GM23338 (cell line): ENCODE data around the gene COL4A2. TPM values are rescaled to one million over a fixed set of nuclear protein-coding genes. Genes with fewer than 3 reads are reported as not detected.

Experiments
- ATAC-seq: fragments of 200-7000 bp; cut with Tn5 transposase; 3 replicates; pipeline ENCODE4 v1.9.1; 2020
- DNase-seq: peaks from one replicate; pipeline ENCODE4 v3.0.0-alpha.2; 2015; ENCODE audit warnings: low spot score
- H2AFZ ChIP-seq: fragments of 200-600 bp; sonication (generic); 2 replicates; pipeline ENCODE4 v1.8.0; 2016; ENCODE audit warnings: antibody characterized with exemption, mild to moderate bottlenecking, moderate library complexity
- H3F3A ChIP-seq: fragments of 200-600 bp; sonication (generic); replicated peaks from 2 replicates; pipeline ENCODE4 v1.8.0; 2017; ENCODE audit warnings: antibody characterized with exemption, mixed run types, low read depth
- H3K27ac ChIP-seq: fragments of 200-600 bp; sonication (generic); 2 replicates; pipeline ENCODE4 v1.6.1; 2016; ENCODE audit warnings: low read depth
- H3K27me3 ChIP-seq: fragments of 200-600 bp; sonication (generic); 2 replicates; pipeline ENCODE4 v1.8.0; 2016; ENCODE audit warnings: mild to moderate bottlenecking, mixed run types, moderate library complexity; ENCODE audit not compliant: insufficient read depth
- H3K36me3 ChIP-seq: fragments of 200-600 bp; sonication (generic); 2 replicates; pipeline ENCODE4 v1.8.0; 2016; ENCODE audit warnings: mild to moderate bottlenecking; ENCODE audit not compliant: insufficient read depth
- H3K4me1 ChIP-seq: fragments of 200-600 bp; sonication (generic); 2 replicates; pipeline ENCODE4 v1.8.0; 2016; ENCODE audit warnings: mild to moderate bottlenecking, moderate library complexity; ENCODE audit not compliant: insufficient read depth
- H3K4me2 ChIP-seq: fragments of 200-600 bp; sonication (generic); 2 replicates; pipeline ENCODE4 v1.7.1; 2017; ENCODE audit warnings: mixed run types
- H3K4me3 ChIP-seq: fragments of 200-600 bp; sonication (generic); 2 replicates; pipeline ENCODE4 v1.6.1; 2016; ENCODE audit warnings: mixed run types
- H3K79me2 ChIP-seq: fragments of 200-600 bp; sonication (generic); replicated peaks from 2 replicates; pipeline ENCODE4 v1.8.0; 2017; ENCODE audit warnings: mild to moderate bottlenecking; ENCODE audit not compliant: insufficient read depth
- H3K9me2 ChIP-seq: fragments of 200-600 bp; sonication (generic); 2 replicates; pipeline ENCODE4 v1.8.0; 2017; ENCODE audit not compliant: insufficient read depth
- H4K20me1 ChIP-seq: fragments of 200-600 bp; sonication (generic); replicated peaks from 2 replicates; pipeline ENCODE4 v1.8.0; 2017; ENCODE audit warnings: mild to moderate bottlenecking; ENCODE audit not compliant: insufficient read depth
- H3K27ac Mint-ChIP-seq: 2 replicates; pipeline ENCODE4 v1.8.0; 2020; ENCODE audit warnings: inconsistent platforms, mild to moderate bottlenecking, moderate library complexity, mixed read lengths
- H3K27me3 Mint-ChIP-seq: 3 replicates; pipeline ENCODE4 v1.8.0; 2022; ENCODE audit warnings: low read depth, mild to moderate bottlenecking, moderate library complexity, mixed read lengths, inconsistent platforms; ENCODE audit not compliant: insufficient read depth, poor library complexity
- H3K36me3 Mint-ChIP-seq: 3 replicates; pipeline ENCODE4 v1.8.0; 2021; ENCODE audit warnings: low read depth, mild to moderate bottlenecking, inconsistent platforms, moderate library complexity, mixed read lengths
- H3K4me1 Mint-ChIP-seq: 3 replicates; pipeline ENCODE4 v1.8.0; 2020; ENCODE audit warnings: mild to moderate bottlenecking, inconsistent platforms, mixed read lengths
- H3K4me3 Mint-ChIP-seq: 3 replicates; pipeline ENCODE4 v1.8.0; 2021; ENCODE audit warnings: moderate library complexity, mild to moderate bottlenecking, inconsistent platforms, mixed read lengths
- H3K9me3 Mint-ChIP-seq: 3 replicates; pipeline ENCODE4 v1.8.0; 2020; ENCODE audit warnings: moderate library complexity, mild to moderate bottlenecking, inconsistent platforms, mixed read lengths
- CREB1 ChIP-seq: fragments of 250-450 bp; sonication (Bioruptor Pico); IDR thresholded peaks from 2 replicates; pipeline ENCODE4 v1.5.0; 2020; ENCODE audit warnings: low read depth, mild to moderate bottlenecking, moderate library complexity
- EZH2 ChIP-seq: fragments of 200-600 bp; sonication (generic); IDR thresholded peaks from one replicate; pipeline ENCODE4 v1.8.0; 2017; ENCODE audit warnings: antibody characterized with exemption, mild to moderate bottlenecking, low read depth; ENCODE audit not compliant: unreplicated experiment
- EZH2phosphoT487 ChIP-seq: fragments of 200-600 bp; sonication (generic); IDR thresholded peaks from one replicate; pipeline ENCODE4 v1.8.1; 2018; ENCODE audit warnings: antibody characterized with exemption; ENCODE audit not compliant: unreplicated experiment
- JUNB ChIP-seq: IDR thresholded peaks from one replicate; pipeline ENCODE4 v1.6.1; 2016; ENCODE audit warnings: antibody characterized with exemption; ENCODE audit not compliant: unreplicated experiment
- NANOG ChIP-seq: IDR thresholded peaks from 2 replicates; pipeline ENCODE4 v1.6.1; 2016; ENCODE audit warnings: antibody characterized with exemption, borderline replicate concordance
- POLR2AphosphoS5 ChIP-seq: IDR thresholded peaks from 2 replicates; pipeline ENCODE4 v1.6.1; 2016; ENCODE audit warnings: antibody characterized with exemption, low read depth
- STAT1 ChIP-seq: IDR thresholded peaks from one replicate; pipeline ENCODE4 v1.6.1; 2016; ENCODE audit warnings: antibody characterized with exemption; ENCODE audit not compliant: unreplicated experiment
- ZNF114 ChIP-seq: fragments of 250-450 bp; sonication (Bioruptor Pico); IDR thresholded peaks from 2 replicates; pipeline ENCODE4 v1.5.0; 2020; ENCODE audit warnings: mild to moderate bottlenecking, moderate library complexity
- ZNF331 ChIP-seq: fragments of 250-450 bp; sonication (Bioruptor Pico); IDR thresholded peaks from 2 replicates; pipeline ENCODE4 v1.5.0; 2020; ENCODE audit warnings: low read depth, mild to moderate bottlenecking, moderate library complexity
- polyA plus RNA-seq: library from polyadenylated mRNA; unstranded; fragments of >200 nt; fragmentation: Nextera tagmentation; extraction: Ambion mirVana; gene quantifications from 2 replicates; pipeline ENCODE4 v1.2.1, GENCODE V29; 2016
- total RNA-seq: library from RNA; depleted of rRNA; stranded (reverse); fragments of >200 nt; shearing (Covaris generic); gene quantifications from 2 replicates; pipeline ENCODE4 v1.2.3, GENCODE V29; 2014
- TF ChIP-seq, protein P1 (sequence below): IDR thresholded peaks from 2 replicates; pipeline ENCODE4 v1.6.1; 2016; ENCODE audit warnings: antibody characterized with exemption
- TF ChIP-seq, protein P2 (sequence below): fragments of 250-450 bp; sonication (Bioruptor Pico); IDR thresholded peaks from 2 replicates; pipeline ENCODE4 v1.5.0; 2020; ENCODE audit warnings: mild to moderate bottlenecking, moderate library complexity
- TF ChIP-seq, protein P3 (sequence below): IDR thresholded peaks from one replicate; pipeline ENCODE4 v1.6.1; 2018; ENCODE audit warnings: antibody characterized with exemption; ENCODE audit not compliant: unreplicated experiment
- TF ChIP-seq, protein P4 (sequence below), 2 experiments: fragments of 200-600 bp in 1 of 2; sonication (generic) in 1 of 2; conservative IDR thresholded peaks; 2 replicates each; pipeline versions ENCODE4 v1.5.1 to v1.6.1; 2016 to 2017; ENCODE audit warnings: antibody characterized with exemption in 2 of 2, low read depth in 2 of 2, mild to moderate bottlenecking in 2 of 2, moderate library complexity in 1 of 2

COL4A2 gene
- total and polyA plus RNA-seq, 2 experiments from 2014 or later: 37.4 to 131 TPM

DNA sequence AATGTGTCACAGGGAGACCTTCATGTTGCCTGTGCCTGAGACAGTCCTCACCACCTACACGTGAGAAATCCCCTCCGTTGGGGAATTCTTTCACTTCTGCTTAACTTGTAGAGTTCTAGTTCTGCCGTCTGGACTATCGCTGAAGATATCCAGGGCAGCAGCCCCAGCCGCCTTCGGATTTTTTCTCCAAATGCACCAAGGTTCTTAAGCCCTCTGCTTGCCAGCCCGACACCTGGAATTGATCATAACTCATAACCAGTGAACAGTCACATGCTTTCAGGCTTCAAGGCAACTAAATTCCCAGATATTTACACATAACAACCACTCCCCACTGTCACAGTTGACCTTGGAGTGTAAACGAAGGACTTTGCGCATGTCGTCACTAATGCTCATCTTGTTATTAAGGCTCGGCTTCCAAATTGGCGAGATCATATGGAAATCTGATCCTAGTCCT, 140.0 kb downstream of the COL4A2 start:
- Histone ChIP-seq H3K27ac (0 out of 2 replicates have a peak overlapping the region, but pooled peaks have one; percentile 11), H3K4me2 (no peak overlapping the region), H3K4me3 (no peak overlapping the region), H3K79me2 (no peaks in the 10 kb centered on the region), H3F3A (no peaks in the 10 kb centered on the region), H3K27me3 (no peaks in the 10 kb centered on the region), H3K9me2 (no peaks in the 10 kb centered on the region), H2AFZ (no peak overlapping the region), H3K36me3 (peaks cover 5% of the 10 kb centered on the region; the same call in 1 of the 2 replicates), H4K20me1 (peaks cover 3% of the 10 kb centered on the region; the same call in 1 of the 2 replicates), H3K4me1 (no peaks in the 10 kb centered on the region; the same call in 1 of the 2 replicates)
- H3K36me3 Mint-ChIP-seq: peaks cover 3% of the 10 kb centered on the region; the same call in 1 of the 3 replicates
- DNase-seq (no peak), ATAC-seq (no peak)
- H3K4me3 Mint-ChIP-seq: no peak overlapping the region
- TF ChIP-seq ZNF114 (CRISPR knock-in tag): no peak
- TF ChIP-seq NANOG: no peak
- TF ChIP-seq CREB1: no peak
- TF ChIP-seq, protein P1, sequence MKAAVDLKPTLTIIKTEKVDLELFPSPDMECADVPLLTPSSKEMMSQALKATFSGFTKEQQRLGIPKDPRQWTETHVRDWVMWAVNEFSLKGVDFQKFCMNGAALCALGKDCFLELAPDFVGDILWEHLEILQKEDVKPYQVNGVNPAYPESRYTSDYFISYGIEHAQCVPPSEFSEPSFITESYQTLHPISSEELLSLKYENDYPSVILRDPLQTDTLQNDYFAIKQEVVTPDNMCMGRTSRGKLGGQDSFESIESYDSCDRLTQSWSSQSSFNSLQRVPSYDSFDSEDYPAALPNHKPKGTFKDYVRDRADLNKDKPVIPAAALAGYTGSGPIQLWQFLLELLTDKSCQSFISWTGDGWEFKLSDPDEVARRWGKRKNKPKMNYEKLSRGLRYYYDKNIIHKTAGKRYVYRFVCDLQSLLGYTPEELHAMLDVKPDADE: no peak
- no peak for TF ChIP-seq POLR2AphosphoS5
- no peak for TF ChIP-seq EZH2phosphoT487
- TF ChIP-seq, protein P2, sequence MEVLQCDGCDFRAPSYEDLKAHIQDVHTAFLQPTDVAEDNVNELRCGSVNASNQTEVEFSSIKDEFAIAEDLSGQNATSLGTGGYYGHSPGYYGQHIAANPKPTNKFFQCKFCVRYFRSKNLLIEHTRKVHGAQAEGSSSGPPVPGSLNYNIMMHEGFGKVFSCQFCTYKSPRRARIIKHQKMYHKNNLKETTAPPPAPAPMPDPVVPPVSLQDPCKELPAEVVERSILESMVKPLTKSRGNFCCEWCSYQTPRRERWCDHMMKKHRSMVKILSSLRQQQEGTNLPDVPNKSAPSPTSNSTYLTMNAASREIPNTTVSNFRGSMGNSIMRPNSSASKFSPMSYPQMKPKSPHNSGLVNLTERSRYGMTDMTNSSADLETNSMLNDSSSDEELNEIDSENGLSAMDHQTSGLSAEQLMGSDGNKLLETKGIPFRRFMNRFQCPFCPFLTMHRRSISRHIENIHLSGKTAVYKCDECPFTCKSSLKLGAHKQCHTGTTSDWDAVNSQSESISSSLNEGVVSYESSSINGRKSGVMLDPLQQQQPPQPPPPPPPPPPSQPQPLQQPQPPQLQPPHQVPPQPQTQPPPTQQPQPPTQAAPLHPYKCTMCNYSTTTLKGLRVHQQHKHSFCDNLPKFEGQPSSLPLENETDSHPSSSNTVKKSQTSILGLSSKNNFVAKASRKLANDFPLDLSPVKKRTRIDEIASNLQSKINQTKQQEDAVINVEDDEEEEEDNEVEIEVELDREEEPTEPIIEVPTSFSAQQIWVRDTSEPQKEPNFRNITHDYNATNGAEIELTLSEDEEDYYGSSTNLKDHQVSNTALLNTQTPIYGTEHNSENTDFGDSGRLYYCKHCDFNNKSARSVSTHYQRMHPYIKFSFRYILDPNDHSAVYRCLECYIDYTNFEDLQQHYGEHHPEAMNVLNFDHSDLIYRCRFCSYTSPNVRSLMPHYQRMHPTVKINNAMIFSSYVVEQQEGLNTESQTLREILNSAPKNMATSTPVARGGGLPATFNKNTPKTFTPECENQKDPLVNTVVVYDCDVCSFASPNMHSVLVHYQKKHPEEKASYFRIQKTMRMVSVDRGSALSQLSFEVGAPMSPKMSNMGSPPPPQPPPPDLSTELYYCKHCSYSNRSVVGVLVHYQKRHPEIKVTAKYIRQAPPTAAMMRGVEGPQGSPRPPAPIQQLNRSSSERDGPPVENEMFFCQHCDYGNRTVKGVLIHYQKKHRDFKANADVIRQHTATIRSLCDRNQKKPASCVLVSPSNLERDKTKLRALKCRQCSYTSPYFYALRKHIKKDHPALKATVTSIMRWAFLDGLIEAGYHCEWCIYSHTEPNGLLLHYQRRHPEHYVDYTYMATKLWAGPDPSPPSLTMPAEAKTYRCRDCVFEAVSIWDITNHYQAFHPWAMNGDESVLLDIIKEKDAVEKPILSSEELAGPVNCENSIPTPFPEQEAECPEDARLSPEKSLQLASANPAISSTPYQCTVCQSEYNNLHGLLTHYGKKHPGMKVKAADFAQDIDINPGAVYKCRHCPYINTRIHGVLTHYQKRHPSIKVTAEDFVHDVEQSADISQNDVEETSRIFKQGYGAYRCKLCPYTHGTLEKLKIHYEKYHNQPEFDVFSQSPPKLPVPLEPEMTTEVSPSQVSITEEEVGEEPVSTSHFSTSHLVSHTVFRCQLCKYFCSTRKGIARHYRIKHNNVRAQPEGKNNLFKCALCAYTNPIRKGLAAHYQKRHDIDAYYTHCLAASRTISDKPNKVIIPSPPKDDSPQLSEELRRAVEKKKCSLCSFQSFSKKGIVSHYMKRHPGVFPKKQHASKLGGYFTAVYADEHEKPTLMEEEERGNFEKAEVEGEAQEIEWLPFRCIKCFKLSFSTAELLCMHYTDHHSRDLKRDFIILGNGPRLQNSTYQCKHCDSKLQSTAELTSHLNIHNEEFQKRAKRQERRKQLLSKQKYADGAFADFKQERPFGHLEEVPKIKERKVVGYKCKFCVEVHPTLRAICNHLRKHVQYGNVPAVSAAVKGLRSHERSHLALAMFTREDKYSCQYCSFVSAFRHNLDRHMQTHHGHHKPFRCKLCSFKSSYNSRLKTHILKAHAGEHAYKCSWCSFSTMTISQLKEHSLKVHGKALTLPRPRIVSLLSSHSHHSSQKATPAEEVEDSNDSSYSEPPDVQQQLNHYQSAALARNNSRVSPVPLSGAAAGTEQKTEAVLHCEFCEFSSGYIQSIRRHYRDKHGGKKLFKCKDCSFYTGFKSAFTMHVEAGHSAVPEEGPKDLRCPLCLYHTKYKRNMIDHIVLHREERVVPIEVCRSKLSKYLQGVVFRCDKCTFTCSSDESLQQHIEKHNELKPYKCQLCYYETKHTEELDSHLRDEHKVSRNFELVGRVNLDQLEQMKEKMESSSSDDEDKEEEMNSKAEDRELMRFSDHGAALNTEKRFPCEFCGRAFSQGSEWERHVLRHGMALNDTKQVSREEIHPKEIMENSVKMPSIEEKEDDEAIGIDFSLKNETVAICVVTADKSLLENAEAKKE (CRISPR knock-in tag): no peak
- TF ChIP-seq, protein P3, sequence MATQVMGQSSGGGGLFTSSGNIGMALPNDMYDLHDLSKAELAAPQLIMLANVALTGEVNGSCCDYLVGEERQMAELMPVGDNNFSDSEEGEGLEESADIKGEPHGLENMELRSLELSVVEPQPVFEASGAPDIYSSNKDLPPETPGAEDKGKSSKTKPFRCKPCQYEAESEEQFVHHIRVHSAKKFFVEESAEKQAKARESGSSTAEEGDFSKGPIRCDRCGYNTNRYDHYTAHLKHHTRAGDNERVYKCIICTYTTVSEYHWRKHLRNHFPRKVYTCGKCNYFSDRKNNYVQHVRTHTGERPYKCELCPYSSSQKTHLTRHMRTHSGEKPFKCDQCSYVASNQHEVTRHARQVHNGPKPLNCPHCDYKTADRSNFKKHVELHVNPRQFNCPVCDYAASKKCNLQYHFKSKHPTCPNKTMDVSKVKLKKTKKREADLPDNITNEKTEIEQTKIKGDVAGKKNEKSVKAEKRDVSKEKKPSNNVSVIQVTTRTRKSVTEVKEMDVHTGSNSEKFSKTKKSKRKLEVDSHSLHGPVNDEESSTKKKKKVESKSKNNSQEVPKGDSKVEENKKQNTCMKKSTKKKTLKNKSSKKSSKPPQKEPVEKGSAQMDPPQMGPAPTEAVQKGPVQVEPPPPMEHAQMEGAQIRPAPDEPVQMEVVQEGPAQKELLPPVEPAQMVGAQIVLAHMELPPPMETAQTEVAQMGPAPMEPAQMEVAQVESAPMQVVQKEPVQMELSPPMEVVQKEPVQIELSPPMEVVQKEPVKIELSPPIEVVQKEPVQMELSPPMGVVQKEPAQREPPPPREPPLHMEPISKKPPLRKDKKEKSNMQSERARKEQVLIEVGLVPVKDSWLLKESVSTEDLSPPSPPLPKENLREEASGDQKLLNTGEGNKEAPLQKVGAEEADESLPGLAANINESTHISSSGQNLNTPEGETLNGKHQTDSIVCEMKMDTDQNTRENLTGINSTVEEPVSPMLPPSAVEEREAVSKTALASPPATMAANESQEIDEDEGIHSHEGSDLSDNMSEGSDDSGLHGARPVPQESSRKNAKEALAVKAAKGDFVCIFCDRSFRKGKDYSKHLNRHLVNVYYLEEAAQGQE: no peak
- no peak for TF ChIP-seq JUNB
- no peak for TF ChIP-seq ZNF331 (CRISPR knock-in tag)
- no peak for TF ChIP-seq EZH2
- TF ChIP-seq, protein P4, sequence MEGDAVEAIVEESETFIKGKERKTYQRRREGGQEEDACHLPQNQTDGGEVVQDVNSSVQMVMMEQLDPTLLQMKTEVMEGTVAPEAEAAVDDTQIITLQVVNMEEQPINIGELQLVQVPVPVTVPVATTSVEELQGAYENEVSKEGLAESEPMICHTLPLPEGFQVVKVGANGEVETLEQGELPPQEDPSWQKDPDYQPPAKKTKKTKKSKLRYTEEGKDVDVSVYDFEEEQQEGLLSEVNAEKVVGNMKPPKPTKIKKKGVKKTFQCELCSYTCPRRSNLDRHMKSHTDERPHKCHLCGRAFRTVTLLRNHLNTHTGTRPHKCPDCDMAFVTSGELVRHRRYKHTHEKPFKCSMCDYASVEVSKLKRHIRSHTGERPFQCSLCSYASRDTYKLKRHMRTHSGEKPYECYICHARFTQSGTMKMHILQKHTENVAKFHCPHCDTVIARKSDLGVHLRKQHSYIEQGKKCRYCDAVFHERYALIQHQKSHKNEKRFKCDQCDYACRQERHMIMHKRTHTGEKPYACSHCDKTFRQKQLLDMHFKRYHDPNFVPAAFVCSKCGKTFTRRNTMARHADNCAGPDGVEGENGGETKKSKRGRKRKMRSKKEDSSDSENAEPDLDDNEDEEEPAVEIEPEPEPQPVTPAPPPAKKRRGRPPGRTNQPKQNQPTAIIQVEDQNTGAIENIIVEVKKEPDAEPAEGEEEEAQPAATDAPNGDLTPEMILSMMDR (conservative IDR thresholded peaks at IDR 0.05; ENCODE audit: low read depth in 2 of 2): no peak
- TF ChIP-seq STAT1: no peak
- peaks cover 5% of the 10 kb centered on the region for H3K27me3 Mint-ChIP-seq
- peaks cover 14% of the 10 kb centered on the region; the same call in 2 of the 3 replicates for H3K4me1 Mint-ChIP-seq
- H3K9me3 Mint-ChIP-seq: no peaks in the 10 kb centered on the region
- H3K27ac Mint-ChIP-seq: no peak overlapping the region
